Endodermal cell (in vitro differentiated cells): ENCODE data around the gene GYS2. TPM values are rescaled to one million over a fixed set of nuclear protein-coding genes. Genes with fewer than 3 reads are reported as not detected.

ENCODE experiments used
- DNase-seq: peaks from one replicate; pipeline ENCODE4 v3.0.0-alpha.2; 2017
- H3K27ac ChIP-seq: 2 replicates; pipeline ENCODE4 v1.5.1; 2013; ENCODE audit warnings: mild to moderate bottlenecking, low read depth, low read length, moderate library complexity
- H3K27me3 ChIP-seq: 2 replicates; pipeline ENCODE4 v1.6.1; 2013; ENCODE audit warnings: mild to moderate bottlenecking, low read length, moderate library complexity; ENCODE audit not compliant: insufficient read depth, control insufficient read depth, poor library complexity, severe bottlenecking
- H3K36me3 ChIP-seq: 2 replicates; pipeline ENCODE4 v1.7.0; 2013; ENCODE audit warnings: mild to moderate bottlenecking, low read length, moderate library complexity; ENCODE audit not compliant: control insufficient read depth, insufficient read depth
- H3K4me1 ChIP-seq: one replicate; pipeline ENCODE4 v1.7.0; 2013; ENCODE audit warnings: low read length; ENCODE audit not compliant: control insufficient read depth, insufficient read depth
- H3K4me3 ChIP-seq: 2 replicates; pipeline ENCODE4 v1.5.1; 2013; ENCODE audit warnings: mild to moderate bottlenecking, low read length, moderate library complexity
- H3K9ac ChIP-seq: 2 replicates; pipeline ENCODE4 v1.6.1; 2013; ENCODE audit warnings: mild to moderate bottlenecking, low read length, moderate library complexity; ENCODE audit not compliant: poor library complexity, severe bottlenecking; ENCODE audit errors: extremely low read depth
- H3K9me3 ChIP-seq: 2 replicates; pipeline ENCODE4 v1.6.1; 2013; ENCODE audit warnings: mild to moderate bottlenecking, low read length, moderate library complexity; ENCODE audit not compliant: control insufficient read depth
- H3K27ac Mint-ChIP-seq: 2 replicates; pipeline ENCODE4 v1.8.0; 2020; ENCODE audit warnings: mixed read lengths
- H3K27me3 Mint-ChIP-seq: 2 replicates; pipeline ENCODE4 v1.8.0; 2021; ENCODE audit warnings: mild to moderate bottlenecking, mixed read lengths; ENCODE audit not compliant: insufficient read depth
- H3K36me3 Mint-ChIP-seq: 2 replicates; pipeline ENCODE4 v1.8.0; 2020; ENCODE audit warnings: low read depth, mixed read lengths
- H3K4me1 Mint-ChIP-seq: 2 replicates; pipeline ENCODE4 v1.8.0; 2020; ENCODE audit warnings: mixed read lengths
- H3K4me3 Mint-ChIP-seq: 2 replicates; pipeline ENCODE4 v1.8.0; 2020; ENCODE audit warnings: mild to moderate bottlenecking, moderate library complexity, mixed read lengths
- H3K9me3 Mint-ChIP-seq: 2 replicates; pipeline ENCODE4 v1.8.0; 2020; ENCODE audit warnings: mild to moderate bottlenecking, mixed read lengths
- WGBS, 2 experiments: methylation state at CpG; one replicate each; pipeline versions ENCODE4 v1.1.5 to v1.1.7; 2013; ENCODE audit warnings: missing lambda C conversion rate in 2 of 2, mixed read lengths in 1 of 2; ENCODE audit not compliant: insufficient coverage in 1 of 2, insufficient read length in 1 of 2; 5-methylcytosine and 5-hydroxymethylcytosine counted together
- total RNA-seq, 2 donors: library from RNA; stranded (reverse); fragmentation: NEBNext Ultra II Directional in 1 of 2; extraction: Animal tissue kit (Norgen Biotek cat#: 25700) in 1 of 2; gene quantifications; 2 replicates in 1 of 2; 3 replicates in 1 of 2; pipeline ENCODE4 v1.2.1, GENCODE V29; 2021
- TF ChIP-seq, protein P1 (sequence below): fragments of 200-600 bp; sonication (generic); conservative IDR thresholded peaks from 2 replicates; pipeline ENCODE4 v1.5.0; 2021; ENCODE audit warnings: antibody characterized with exemption, mild to moderate bottlenecking

Gene GYS2
- total RNA-seq, 2 donors from 2014 or later, result not detected

DNA sequence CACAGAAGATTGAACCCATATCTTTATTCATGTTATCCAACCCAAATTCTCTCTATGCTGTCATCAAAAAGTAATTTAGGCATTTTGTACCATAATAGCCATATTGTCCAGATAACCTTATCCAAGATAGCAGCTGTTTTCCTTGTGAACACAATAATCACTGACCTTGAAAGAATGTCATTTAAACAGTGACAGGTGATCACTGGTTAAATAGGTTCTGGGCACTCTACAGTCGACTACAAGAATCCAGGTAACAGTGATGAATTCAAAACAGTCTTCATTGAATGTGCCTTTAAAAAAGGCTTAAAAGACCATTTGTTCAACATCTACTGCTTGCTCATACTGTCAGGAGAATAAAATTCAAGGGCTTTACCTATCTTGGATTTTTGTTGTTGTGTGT lies 83.1 kb downstream of the GYS2 start:
- 80 to 93% methylated on average over 1 of the region's 1 CpG for WGBS, 2 experiments
- DNase-seq, result no peak
- H3K27ac ChIP-seq, result no peak overlapping the region
- H3K27me3 ChIP-seq, result peaks cover 16% of the 10 kb centered on the region
- H3K9me3 ChIP-seq, result no peaks in the 10 kb centered on the region
- no peak overlapping the region for H3K27ac Mint-ChIP-seq
- no peak overlapping the region for H3K4me3 ChIP-seq
- H3K4me1 Mint-ChIP-seq, result no peaks in the 10 kb centered on the region
- H3K9me3 Mint-ChIP-seq, result peaks cover 4% of the 10 kb centered on the region
- H3K4me3 Mint-ChIP-seq, result no peak overlapping the region
- peaks cover 15% of the 10 kb centered on the region for H3K36me3 ChIP-seq
- no peak overlapping the region for H3K9ac ChIP-seq
- peaks cover 6% of the 10 kb centered on the region for H3K36me3 Mint-ChIP-seq
- no peaks in the 10 kb centered on the region for H3K4me1 ChIP-seq
- TF ChIP-seq, protein P1, sequence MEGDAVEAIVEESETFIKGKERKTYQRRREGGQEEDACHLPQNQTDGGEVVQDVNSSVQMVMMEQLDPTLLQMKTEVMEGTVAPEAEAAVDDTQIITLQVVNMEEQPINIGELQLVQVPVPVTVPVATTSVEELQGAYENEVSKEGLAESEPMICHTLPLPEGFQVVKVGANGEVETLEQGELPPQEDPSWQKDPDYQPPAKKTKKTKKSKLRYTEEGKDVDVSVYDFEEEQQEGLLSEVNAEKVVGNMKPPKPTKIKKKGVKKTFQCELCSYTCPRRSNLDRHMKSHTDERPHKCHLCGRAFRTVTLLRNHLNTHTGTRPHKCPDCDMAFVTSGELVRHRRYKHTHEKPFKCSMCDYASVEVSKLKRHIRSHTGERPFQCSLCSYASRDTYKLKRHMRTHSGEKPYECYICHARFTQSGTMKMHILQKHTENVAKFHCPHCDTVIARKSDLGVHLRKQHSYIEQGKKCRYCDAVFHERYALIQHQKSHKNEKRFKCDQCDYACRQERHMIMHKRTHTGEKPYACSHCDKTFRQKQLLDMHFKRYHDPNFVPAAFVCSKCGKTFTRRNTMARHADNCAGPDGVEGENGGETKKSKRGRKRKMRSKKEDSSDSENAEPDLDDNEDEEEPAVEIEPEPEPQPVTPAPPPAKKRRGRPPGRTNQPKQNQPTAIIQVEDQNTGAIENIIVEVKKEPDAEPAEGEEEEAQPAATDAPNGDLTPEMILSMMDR, result no peak
- H3K27me3 Mint-ChIP-seq, result peaks cover 29% of the 10 kb centered on the region

DNA sequence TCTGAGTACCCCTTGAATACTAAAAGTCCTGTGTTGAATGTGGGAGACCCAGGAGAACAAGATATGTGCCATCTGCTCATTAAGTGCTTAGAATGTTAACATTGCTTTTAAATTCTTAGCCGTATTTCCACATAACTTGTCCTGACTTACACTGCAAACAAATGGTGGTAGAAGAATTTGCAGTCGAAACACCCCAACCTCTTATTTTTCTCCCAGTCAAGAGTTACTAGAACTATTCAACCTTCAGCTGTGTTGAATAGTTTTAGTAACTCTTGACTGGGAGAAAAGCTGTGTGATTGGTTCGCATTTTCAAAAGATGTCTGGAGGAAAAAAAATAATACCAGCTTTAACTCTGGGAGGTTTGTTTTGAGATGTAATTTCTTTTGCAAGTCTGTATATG lies 86.2 kb downstream of the GYS2 start:
- Histone ChIP-seq H3K36me3 (peaks cover 43% of the 10 kb centered on the region), H3K4me1 (no peaks in the 10 kb centered on the region), H3K9me3 (no peaks in the 10 kb centered on the region), H3K9ac (no peak overlapping the region), H3K27ac (no peak overlapping the region), H3K4me3 (no peak overlapping the region), H3K27me3 (no peaks in the 10 kb centered on the region)
- no peak for DNase-seq
- H3K9me3 Mint-ChIP-seq, result no peaks in the 10 kb centered on the region
- TF ChIP-seq, protein P1, result no peak
- no peaks in the 10 kb centered on the region for H3K4me1 Mint-ChIP-seq
- no peak overlapping the region for H3K4me3 Mint-ChIP-seq
- WGBS, 2 experiments, result 82 to 100% methylated on average over 1 to 3 of the region's 3 CpGs
- H3K36me3 Mint-ChIP-seq, result peaks cover 15% of the 10 kb centered on the region
- H3K27me3 Mint-ChIP-seq, result peaks cover 3% of the 10 kb centered on the region
- H3K27ac Mint-ChIP-seq, result no peak overlapping the region

DNA sequence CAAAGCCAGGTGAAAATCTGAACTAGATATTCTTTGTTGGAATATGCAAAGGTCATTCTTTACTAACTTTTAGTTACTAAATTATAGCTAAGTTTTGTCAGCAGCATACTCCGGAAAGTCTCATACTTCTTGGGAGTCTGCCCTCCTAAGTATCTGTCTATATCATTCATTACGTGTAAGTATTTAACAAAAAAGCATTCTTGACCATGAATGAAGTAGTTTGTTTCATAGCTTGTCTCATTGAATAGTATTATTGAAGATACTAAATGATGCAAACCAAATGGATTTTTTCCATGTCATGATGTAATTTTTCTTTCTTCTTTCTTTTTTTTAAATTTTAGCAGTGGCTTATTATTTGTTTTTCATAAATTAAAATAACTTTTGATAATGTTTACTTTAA lies 88.4 kb downstream of the GYS2 start:
- H3K27me3 Mint-ChIP-seq, result no peaks in the 10 kb centered on the region
- H3K36me3 Mint-ChIP-seq, result peaks cover 30% of the 10 kb centered on the region
- DNase-seq, result no peak
- TF ChIP-seq, protein P1, result no peak
- Histone ChIP-seq H3K4me3 (no peak overlapping the region), H3K9ac (no peak overlapping the region), H3K9me3 (no peaks in the 10 kb centered on the region), H3K4me1 (no peaks in the 10 kb centered on the region), H3K27ac (no peak overlapping the region), H3K36me3 (peaks cover 64% of the 10 kb centered on the region), H3K27me3 (no peaks in the 10 kb centered on the region)
- H3K27ac Mint-ChIP-seq, result no peak overlapping the region
- WGBS, 2 experiments, result 100% methylated on average over 2 of the region's 2 CpGs; no CpG with 5 or more reads in 1 of the 2 experiments
- H3K9me3 Mint-ChIP-seq, result no peaks in the 10 kb centered on the region
- no peaks in the 10 kb centered on the region for H3K4me1 Mint-ChIP-seq
- no peak overlapping the region for H3K4me3 Mint-ChIP-seq
